Measurements from ENCODE around the gene ZFR.

DNA sequence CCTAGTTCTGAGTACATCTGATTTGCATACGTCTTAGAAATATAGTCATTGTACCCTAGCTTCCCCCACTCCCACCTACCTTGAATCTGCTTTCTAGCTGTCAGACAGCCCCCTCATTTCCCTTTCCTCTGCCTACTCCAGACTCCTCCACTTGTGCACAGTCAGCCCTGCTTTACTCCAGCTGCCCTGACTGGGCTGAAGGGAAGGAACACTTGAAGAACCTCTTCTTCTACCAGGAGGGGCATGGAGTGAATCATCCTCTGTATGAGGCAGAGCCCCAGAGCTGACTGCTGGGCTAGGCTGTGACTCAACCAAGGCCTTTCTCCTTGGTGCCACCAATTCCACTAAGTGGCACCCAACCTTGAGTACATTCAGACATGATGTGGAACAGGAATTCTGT is 18.1 kb upstream of the ZFR start:
- TF ChIP-seq, protein P1, sequence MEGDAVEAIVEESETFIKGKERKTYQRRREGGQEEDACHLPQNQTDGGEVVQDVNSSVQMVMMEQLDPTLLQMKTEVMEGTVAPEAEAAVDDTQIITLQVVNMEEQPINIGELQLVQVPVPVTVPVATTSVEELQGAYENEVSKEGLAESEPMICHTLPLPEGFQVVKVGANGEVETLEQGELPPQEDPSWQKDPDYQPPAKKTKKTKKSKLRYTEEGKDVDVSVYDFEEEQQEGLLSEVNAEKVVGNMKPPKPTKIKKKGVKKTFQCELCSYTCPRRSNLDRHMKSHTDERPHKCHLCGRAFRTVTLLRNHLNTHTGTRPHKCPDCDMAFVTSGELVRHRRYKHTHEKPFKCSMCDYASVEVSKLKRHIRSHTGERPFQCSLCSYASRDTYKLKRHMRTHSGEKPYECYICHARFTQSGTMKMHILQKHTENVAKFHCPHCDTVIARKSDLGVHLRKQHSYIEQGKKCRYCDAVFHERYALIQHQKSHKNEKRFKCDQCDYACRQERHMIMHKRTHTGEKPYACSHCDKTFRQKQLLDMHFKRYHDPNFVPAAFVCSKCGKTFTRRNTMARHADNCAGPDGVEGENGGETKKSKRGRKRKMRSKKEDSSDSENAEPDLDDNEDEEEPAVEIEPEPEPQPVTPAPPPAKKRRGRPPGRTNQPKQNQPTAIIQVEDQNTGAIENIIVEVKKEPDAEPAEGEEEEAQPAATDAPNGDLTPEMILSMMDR (IDR thresholded peaks at IDR 0.05; ENCODE audit: low read depth, low read length, missing input control), result no peak
- no peak for TF ChIP-seq YY1 (IDR thresholded peaks at IDR 0.05)
- no peak for TF ChIP-seq RXRA (IDR thresholded peaks at IDR 0.05)
- TF ChIP-seq TAF1 (conservative IDR thresholded peaks at IDR 0.05), result no peak
